Gastroesophageal sphincter (tissue), 3 donors: ENCODE results near the gene MTREX.

Experiments
- CTCF ChIP-seq, 4 experiments: fragments of 200-600 bp in 2 of 4; fragments of 450-650 bp in 2 of 4; sonication (generic) in 1 of 4; IDR thresholded peaks; one replicate each; pipeline ENCODE4 v1.5.1; 2017 to 2019; ENCODE audit warnings: antibody characterized with exemption in 4 of 4, mild to moderate bottlenecking in 2 of 4, moderate library complexity in 2 of 4
- POLR2A ChIP-seq, 2 donors: fragments of 450-650 bp; IDR thresholded peaks; one replicate each; pipeline ENCODE4 v1.6.1; 2017; ENCODE audit warnings: antibody characterized with exemption in 2 of 2, mild to moderate bottlenecking in 2 of 2, moderate library complexity in 1 of 2
- POLR2AphosphoS5 ChIP-seq: sonication (generic); formaldehyde crosslinking; IDR thresholded peaks from one replicate; pipeline ENCODE4 v1.6.1; 2017; ENCODE audit warnings: antibody characterized with exemption

GRCh38 chr5:55407984-55408383, 100.2 kb downstream of the MTREX start:
- TF ChIP-seq POLR2A (IDR thresholded peaks at IDR 0.05) (no peak), CTCF (IDR thresholded peaks at IDR 0.05) (no peak), POLR2AphosphoS5 (no peak)
